GM12864 (cell line): ENCODE results near the gene BICRAL.

Experiments
- DNase-seq: peaks from one replicate; pipeline ENCODE4 v3.0.0-alpha.2; 2011; ENCODE audit warnings: low read depth
- H3K4me3 ChIP-seq: 2 replicates; pipeline ENCODE4 v1.5.1; 2011; ENCODE audit warnings: mild to moderate bottlenecking, low read depth, low read length, control low read depth
- TF ChIP-seq, protein P1 (sequence below): IDR thresholded peaks from 2 replicates; pipeline ENCODE4 v1.5.1; 2011; ENCODE audit warnings: low read depth, mild to moderate bottlenecking, moderate library complexity, low read length, control low read depth, inconsistent platforms; ENCODE audit errors: missing control alignments

The BICRAL gene

DNA sequence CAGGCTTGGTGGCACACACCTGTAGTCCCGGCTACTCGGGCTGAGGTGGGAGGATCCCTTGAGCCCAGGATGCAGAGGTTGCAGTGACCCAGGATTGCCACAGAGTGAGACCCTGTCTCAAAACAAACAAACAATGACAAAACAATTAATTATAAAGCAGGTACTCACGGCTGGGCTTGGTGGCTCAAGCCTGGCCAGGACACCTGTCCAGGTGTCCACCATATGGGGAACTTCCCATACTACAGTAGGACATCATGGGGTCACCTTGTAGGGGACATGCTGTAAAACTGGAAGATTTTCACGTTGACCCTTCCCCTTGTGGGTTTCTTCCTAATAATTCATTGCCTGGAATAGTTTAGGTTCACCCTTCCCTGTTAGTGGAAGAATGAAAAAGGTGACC, 66.8 kb downstream of the BICRAL start:
- TF ChIP-seq, protein P1, sequence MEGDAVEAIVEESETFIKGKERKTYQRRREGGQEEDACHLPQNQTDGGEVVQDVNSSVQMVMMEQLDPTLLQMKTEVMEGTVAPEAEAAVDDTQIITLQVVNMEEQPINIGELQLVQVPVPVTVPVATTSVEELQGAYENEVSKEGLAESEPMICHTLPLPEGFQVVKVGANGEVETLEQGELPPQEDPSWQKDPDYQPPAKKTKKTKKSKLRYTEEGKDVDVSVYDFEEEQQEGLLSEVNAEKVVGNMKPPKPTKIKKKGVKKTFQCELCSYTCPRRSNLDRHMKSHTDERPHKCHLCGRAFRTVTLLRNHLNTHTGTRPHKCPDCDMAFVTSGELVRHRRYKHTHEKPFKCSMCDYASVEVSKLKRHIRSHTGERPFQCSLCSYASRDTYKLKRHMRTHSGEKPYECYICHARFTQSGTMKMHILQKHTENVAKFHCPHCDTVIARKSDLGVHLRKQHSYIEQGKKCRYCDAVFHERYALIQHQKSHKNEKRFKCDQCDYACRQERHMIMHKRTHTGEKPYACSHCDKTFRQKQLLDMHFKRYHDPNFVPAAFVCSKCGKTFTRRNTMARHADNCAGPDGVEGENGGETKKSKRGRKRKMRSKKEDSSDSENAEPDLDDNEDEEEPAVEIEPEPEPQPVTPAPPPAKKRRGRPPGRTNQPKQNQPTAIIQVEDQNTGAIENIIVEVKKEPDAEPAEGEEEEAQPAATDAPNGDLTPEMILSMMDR, result no peak
- no peak for DNase-seq

DNA sequence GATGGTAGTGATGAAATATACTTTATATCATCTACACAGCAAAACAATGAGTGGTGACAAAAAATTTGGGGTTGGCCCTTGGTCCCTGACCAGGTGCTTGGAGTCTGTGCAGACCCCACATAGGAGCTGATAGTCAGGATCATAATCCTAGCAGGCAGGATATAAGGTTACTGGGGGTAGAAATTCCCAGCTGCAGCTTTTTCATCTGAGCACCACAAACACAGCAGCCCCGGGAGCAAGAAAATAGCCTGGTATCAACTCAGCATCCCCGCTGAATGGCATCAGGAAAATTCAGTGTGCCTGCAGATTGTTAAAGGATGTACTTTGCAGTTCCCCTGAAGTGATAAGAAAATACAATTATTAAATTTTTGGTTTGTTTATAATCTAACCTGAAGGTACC, 69.7 kb downstream of the BICRAL start:
- no peak for DNase-seq
- TF ChIP-seq, protein P1, result no peak
- H3K4me3 ChIP-seq, result no peak overlapping the region

More for the DNA sequence above, 66.8 kb downstream of the BICRAL start:
- no peak overlapping the region for H3K4me3 ChIP-seq

DNA sequence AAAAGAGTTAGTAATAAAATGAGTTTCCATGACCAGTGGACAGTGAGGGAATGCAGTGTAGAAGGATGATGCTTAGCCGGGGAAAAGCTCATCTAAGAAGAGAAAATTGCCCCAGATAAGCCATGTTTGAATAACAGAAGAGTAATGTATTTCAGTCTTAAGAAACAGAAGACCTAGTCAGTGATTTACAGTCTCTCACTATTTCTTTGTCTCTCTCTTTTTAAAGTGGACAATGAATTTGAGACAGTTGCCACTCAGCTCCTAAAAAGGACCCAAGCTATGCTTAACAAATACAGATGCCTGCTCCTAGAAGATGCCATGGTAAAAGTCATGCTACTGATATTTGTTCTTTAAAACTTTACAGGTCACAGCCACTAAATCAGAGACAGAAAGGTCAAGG, 78.2 kb downstream of the BICRAL start:
- no peak for DNase-seq
- TF ChIP-seq, protein P1, result no peak
- H3K4me3 ChIP-seq, result no peak overlapping the region

DNA sequence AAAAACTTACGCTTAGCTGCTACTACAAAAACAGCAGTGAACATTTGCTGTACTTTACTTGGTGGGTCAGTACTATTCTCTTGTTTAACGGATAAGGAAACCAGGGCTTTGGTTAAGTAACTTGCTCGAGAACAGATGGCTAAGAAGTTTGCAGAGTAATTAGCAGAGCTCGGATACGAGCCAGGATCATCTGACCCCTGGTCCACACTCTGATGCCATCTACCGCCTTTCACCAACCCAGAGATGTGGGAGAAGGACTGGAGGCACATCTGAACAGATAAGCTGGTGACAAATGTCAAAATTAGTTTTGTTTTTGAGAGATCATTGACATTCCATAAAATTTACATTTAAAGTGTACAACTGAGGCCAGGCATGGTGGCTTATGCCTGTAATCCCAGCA, 78.6 kb downstream of the BICRAL start:
- H3K4me3 ChIP-seq, result no peak overlapping the region
- TF ChIP-seq, protein P1, result no peak
- DNase-seq, result no peak

DNA sequence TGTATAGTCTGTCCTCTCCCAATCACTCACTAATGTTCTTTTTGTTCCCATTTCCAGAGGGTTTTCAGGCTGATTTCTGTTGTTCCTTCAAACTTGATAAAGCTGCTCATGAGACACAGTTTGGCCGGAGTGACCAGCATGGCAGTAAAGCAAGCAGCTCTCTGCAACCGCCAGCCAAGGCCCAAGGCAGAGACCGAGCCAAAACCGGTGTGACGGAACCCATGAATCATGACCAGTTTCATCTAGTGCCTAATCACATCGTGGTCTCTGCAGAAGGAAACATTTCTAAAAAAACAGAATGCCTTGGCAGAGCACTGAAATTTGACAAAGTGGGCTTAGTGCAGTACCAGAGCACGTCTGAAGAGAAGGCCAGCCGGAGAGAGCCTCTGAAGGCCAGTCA, 82.8 kb downstream of the BICRAL start:
- TF ChIP-seq, protein P1, result no peak
- no peak for DNase-seq
- H3K4me3 ChIP-seq, result no peak overlapping the region

DNA sequence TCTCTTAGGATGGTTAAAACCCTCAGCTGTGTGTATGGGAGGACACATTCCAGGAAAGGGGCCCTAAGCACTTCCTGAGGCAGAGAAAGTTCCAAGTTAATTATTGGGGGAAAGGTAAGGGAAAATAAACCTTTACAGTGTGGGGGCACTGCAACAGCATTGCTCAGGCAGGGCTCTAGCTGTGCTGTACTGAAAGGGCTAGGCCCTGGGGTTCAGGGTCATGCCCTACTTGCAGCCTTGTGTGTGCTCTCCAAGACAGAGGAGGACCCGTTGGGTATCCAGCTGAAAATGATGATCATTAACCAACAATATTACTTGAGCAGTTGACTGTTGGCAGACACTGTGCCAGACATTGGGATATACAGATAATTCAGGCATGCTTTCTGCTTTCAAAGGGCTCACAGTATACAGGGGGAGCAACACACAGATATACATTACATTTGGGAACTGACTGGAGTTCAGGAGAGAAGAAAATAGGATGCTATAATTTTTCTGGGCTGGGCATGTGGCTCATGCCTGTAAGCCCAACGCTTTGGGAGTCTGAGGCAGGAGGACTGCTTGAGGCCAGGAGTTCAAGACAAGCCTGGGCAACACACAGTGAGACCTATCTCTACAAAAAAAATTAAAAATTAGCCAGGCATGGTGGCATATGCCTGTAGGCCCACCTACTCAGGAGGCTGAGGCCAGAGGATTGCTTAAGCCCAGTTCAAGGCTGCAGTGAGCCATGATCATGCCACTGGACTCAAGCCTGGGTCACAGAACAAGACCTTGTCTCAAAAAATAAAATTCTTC, 88.5 kb downstream of the BICRAL start:
- TF ChIP-seq, protein P1, result no peak
- no peak for DNase-seq
- H3K4me3 ChIP-seq, result no peak overlapping the region

DNA sequence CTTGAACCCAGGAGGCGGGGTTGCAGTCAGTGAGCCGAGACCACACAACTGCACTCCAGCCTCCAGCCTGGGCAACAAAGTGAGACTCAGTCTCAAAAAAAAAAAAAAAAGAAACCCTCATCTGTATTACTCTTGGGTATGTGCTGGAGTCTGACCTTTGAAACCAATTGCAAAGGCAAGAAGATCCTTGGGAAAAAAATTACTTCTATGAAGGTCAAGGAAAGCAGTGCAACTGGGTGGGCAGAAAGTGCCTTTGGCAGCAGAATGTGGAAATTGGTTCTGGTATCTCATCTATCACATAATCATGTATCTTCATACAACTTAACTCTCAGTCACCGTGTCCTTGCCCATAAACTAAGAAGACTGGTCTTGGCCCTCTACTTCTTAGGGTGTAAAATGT, 89.9 kb downstream of the BICRAL start:
- TF ChIP-seq, protein P1, result no peak
- H3K4me3 ChIP-seq, result no peak overlapping the region
- no peak for DNase-seq
